HepG2 (cell line): ENCODE data around the gene ZMYND8. TPM values are rescaled to one million over a fixed set of nuclear protein-coding genes. Genes with fewer than 3 reads are reported as not detected.

ENCODE experiments used
- ERF ChIP-seq: IDR thresholded peaks from 2 replicates; pipeline ENCODE4 v1.6.1; 2018; ENCODE audit warnings: missing biosample characterization, missing genetic modification reagents
- GATA4 ChIP-seq: sonication (generic); IDR thresholded peaks from 2 replicates; pipeline ENCODE4 v1.6.1; 2016; ENCODE audit warnings: antibody characterized with exemption, low read depth, borderline replicate concordance
- HBP1 ChIP-seq: IDR thresholded peaks from 2 replicates; pipeline ENCODE4 v1.6.1; 2016; ENCODE audit warnings: low read depth, control low read depth
- HDAC6 ChIP-seq: fragments of 200-600 bp; sonication (generic); IDR thresholded peaks from 2 replicates; pipeline ENCODE4 v1.7.0; 2017; ENCODE audit warnings: mild to moderate bottlenecking, antibody characterized with exemption, low read length, low read depth
- HNF4A ChIP-seq: sonication (generic); formaldehyde crosslinking; IDR thresholded peaks from 2 replicates; pipeline ENCODE4 v1.4.0; 2020; ENCODE audit warnings: missing genetic modification reagents
- HNRNPH1 ChIP-seq: fragments of 200-400 bp; formaldehyde crosslinking; optimal IDR thresholded peaks from 2 replicates; pipeline ENCODE3; 2017; ENCODE audit warnings: mild to moderate bottlenecking, low read depth, low read length
- KDM4B ChIP-seq: sonication (generic); formaldehyde crosslinking; IDR thresholded peaks from 2 replicates; pipeline ENCODE4 v1.4.0; 2020; ENCODE audit warnings: missing genetic modification reagents
- MTERF4 ChIP-seq: sonication (generic); formaldehyde crosslinking; IDR thresholded peaks from 2 replicates; pipeline ENCODE4 v1.8.0; 2023; ENCODE audit warnings: mild to moderate bottlenecking, missing genetic modification reagents
- NR2F6 ChIP-seq, 2 experiments: IDR thresholded peaks; 2 replicates each; pipeline ENCODE4 v1.6.1; 2016; ENCODE audit warnings: antibody characterized with exemption in 1 of 2, mild to moderate bottlenecking in 1 of 2
- ZFY ChIP-seq: sonication (generic); formaldehyde crosslinking; IDR thresholded peaks from 2 replicates; pipeline ENCODE4 v1.4.0; 2020; ENCODE audit warnings: missing genetic modification reagents
- ZKSCAN8 ChIP-seq: IDR thresholded peaks from 2 replicates; pipeline ENCODE4 v1.6.1; 2016; ENCODE audit warnings: borderline replicate concordance, missing genetic modification reagents, missing compliant biosample characterization
- ZNF180 ChIP-seq: sonication (generic); formaldehyde crosslinking; IDR thresholded peaks from 2 replicates; pipeline ENCODE4 v1.4.0; 2020; ENCODE audit warnings: low read depth, missing genetic modification reagents, borderline replicate concordance
- ZNF20 ChIP-seq: sonication (generic); formaldehyde crosslinking; IDR thresholded peaks from 2 replicates; pipeline ENCODE4 v1.4.0; 2020; ENCODE audit warnings: mild to moderate bottlenecking, moderate library complexity, missing genetic modification reagents
- ZNF431 ChIP-seq: sonication (generic); formaldehyde crosslinking; IDR thresholded peaks from 2 replicates; pipeline ENCODE4 v1.9.0; 2022; ENCODE audit warnings: missing genetic modification reagents, low read depth, mild to moderate bottlenecking, borderline replicate concordance
- ZNF44 ChIP-seq: sonication (generic); formaldehyde crosslinking; IDR thresholded peaks from 2 replicates; pipeline ENCODE4 v1.5.1; 2020; ENCODE audit warnings: mild to moderate bottlenecking, missing genetic modification reagents
- ZNF776 ChIP-seq: sonication (generic); formaldehyde crosslinking; IDR thresholded peaks from 2 replicates; pipeline ENCODE4 v1.4.0; 2020; ENCODE audit warnings: mild to moderate bottlenecking, missing genetic modification reagents
- ZNF780A ChIP-seq: sonication (generic); formaldehyde crosslinking; IDR thresholded peaks from 2 replicates; pipeline ENCODE4 v1.8.0; 2022; ENCODE audit warnings: mild to moderate bottlenecking, missing genetic modification reagents, moderate library complexity
- ZNF781 ChIP-seq: sonication (generic); formaldehyde crosslinking; IDR thresholded peaks from 2 replicates; pipeline ENCODE4 v1.5.1; 2020; ENCODE audit warnings: borderline replicate concordance, mild to moderate bottlenecking, missing genetic modification reagents; ENCODE audit errors: not compliant biosample characterization
- ZNF788 ChIP-seq: sonication (generic); formaldehyde crosslinking; IDR thresholded peaks from 2 replicates; pipeline ENCODE4 v1.5.0; 2020; ENCODE audit warnings: mild to moderate bottlenecking, missing genetic modification reagents, borderline replicate concordance
- ZNF878 ChIP-seq: sonication (generic); formaldehyde crosslinking; IDR thresholded peaks from 2 replicates; pipeline ENCODE4 v1.8.1; 2023; ENCODE audit warnings: mild to moderate bottlenecking, missing genetic modification reagents, moderate library complexity
- polyA plus RNA-seq, 8 experiments: library from polyadenylated mRNA; depleted of rRNA in 3 of 8; stranded (reverse) in 7 of 8; unstranded in 1 of 8; fragments of >200 nt; fragmentation: Illumina TruSeq in 4 of 8; extraction: Trizol in 4 of 8; gene quantifications; 2 replicates each; pipeline versions ENCODE4 v1.2.1 to v1.2.3, GENCODE V29; 2011 to 2016; ENCODE audit warnings: low read depth in 4 of 8, missing spikeins in 1 of 8, mixed read lengths in 1 of 8; ENCODE audit not compliant: insufficient read depth in 1 of 8
- total RNA-seq, 5 experiments: library from RNA; depleted of rRNA; stranded (reverse); fragments of >200 nt; fragmentation: Illumina TruSeq; extraction: Trizol; gene quantifications; 2 replicates each; pipeline ENCODE4 v1.2.3, GENCODE V29; 2016; ENCODE audit warnings: low read depth in 1 of 5
- TF ChIP-seq, protein P1 (sequence below): sonication (generic); formaldehyde crosslinking; IDR thresholded peaks from 2 replicates; pipeline ENCODE4 v1.4.0; 2020; ENCODE audit warnings: missing genetic modification reagents; ENCODE audit errors: not compliant biosample characterization
- TF ChIP-seq, protein P2 (sequence below): sonication (generic); formaldehyde crosslinking; IDR thresholded peaks from 2 replicates; pipeline ENCODE4 v1.5.1; 2020; ENCODE audit warnings: mild to moderate bottlenecking, missing genetic modification reagents, moderate library complexity
- TF ChIP-seq, protein P3 (sequence below): sonication (generic); formaldehyde crosslinking; IDR thresholded peaks from 2 replicates; pipeline ENCODE4 v1.4.0; 2020; ENCODE audit warnings: mild to moderate bottlenecking, missing genetic modification reagents

ZMYND8 gene
- total and polyA plus RNA-seq, 2 of the 13 experiments (the other 11 are each of a cell fraction or from before 2014, with no cell fraction given) = 53.9 to 84.7 TPM

DNA sequence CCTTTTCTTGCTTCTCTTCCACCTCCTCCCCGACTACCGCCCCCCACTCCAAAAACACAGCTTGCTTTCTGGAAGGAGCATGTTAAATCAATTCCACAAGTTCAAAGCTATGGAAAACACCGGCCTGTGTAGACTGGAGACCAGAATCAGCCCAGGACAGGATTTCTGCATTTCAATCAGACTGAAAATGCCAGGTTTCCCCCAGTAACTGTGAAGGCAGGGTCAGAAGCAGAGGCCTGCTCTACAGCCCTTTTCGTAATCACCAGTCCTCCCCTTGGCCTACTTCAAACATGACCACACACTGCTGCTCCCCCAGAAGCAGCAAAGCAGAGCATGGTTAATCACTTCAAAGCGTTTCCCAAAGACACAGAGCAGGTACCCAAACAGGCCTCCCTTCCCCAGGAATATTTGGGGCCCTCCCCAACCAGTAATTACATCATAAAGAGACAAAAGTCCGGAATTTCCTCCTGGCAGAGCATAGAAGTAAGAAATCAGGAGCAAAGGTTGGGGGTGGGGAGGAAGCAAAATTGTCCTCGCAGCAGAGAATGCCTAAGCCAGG, 38.4 kb downstream of the ZMYND8 start (continued):
- peak; percentile 76 for TF ChIP-seq NR2F6 (IDR thresholded peaks at IDR 0.05)
- peak; percentile 86 for TF ChIP-seq NR2F6 (CRISPR knock-in tag; IDR thresholded peaks at IDR 0.05)
- peak; percentile 74; the same call in 1 of the 2 replicates for TF ChIP-seq ZKSCAN8 (CRISPR knock-in tag)
- TF ChIP-seq ZNF44 (CRISPR knock-in tag) = no peak
- TF ChIP-seq HNF4A (CRISPR knock-in tag) = peak; percentile 93
- TF ChIP-seq ERF = peak; percentile 93
- TF ChIP-seq HDAC6 = no peak
- peak; percentile 98 for TF ChIP-seq ZNF878 (CRISPR knock-in tag)
- peak; percentile 94 for TF ChIP-seq MTERF4 (CRISPR knock-in tag)
- no peak for TF ChIP-seq ZNF776
- no peak for TF ChIP-seq ZNF180 (CRISPR knock-in tag)
- TF ChIP-seq, protein P1, sequence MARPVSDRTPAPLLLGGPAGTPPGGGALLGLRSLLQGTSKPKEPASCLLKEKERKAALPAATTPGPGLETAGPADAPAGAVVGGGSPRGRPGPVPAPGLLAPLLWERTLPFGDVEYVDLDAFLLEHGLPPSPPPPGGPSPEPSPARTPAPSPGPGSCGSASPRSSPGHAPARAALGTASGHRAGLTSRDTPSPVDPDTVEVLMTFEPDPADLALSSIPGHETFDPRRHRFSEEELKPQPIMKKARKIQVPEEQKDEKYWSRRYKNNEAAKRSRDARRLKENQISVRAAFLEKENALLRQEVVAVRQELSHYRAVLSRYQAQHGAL (CRISPR knock-in tag) = no peak
- TF ChIP-seq ZNF781 = peak; percentile 78
- 0 out of 2 replicates have a peak, but pooled peaks have one; percentile 66 for TF ChIP-seq ZNF780A (CRISPR knock-in tag)
- peak; percentile 26; the same call in 1 of the 2 replicates for TF ChIP-seq HBP1 (CRISPR knock-in tag)
- TF ChIP-seq ZNF788 (CRISPR knock-in tag) = peak; percentile 64; the same call in 1 of the 2 replicates
- peak; percentile 71 for TF ChIP-seq ZFY
- TF ChIP-seq GATA4 = no peak
- TF ChIP-seq, protein P2, sequence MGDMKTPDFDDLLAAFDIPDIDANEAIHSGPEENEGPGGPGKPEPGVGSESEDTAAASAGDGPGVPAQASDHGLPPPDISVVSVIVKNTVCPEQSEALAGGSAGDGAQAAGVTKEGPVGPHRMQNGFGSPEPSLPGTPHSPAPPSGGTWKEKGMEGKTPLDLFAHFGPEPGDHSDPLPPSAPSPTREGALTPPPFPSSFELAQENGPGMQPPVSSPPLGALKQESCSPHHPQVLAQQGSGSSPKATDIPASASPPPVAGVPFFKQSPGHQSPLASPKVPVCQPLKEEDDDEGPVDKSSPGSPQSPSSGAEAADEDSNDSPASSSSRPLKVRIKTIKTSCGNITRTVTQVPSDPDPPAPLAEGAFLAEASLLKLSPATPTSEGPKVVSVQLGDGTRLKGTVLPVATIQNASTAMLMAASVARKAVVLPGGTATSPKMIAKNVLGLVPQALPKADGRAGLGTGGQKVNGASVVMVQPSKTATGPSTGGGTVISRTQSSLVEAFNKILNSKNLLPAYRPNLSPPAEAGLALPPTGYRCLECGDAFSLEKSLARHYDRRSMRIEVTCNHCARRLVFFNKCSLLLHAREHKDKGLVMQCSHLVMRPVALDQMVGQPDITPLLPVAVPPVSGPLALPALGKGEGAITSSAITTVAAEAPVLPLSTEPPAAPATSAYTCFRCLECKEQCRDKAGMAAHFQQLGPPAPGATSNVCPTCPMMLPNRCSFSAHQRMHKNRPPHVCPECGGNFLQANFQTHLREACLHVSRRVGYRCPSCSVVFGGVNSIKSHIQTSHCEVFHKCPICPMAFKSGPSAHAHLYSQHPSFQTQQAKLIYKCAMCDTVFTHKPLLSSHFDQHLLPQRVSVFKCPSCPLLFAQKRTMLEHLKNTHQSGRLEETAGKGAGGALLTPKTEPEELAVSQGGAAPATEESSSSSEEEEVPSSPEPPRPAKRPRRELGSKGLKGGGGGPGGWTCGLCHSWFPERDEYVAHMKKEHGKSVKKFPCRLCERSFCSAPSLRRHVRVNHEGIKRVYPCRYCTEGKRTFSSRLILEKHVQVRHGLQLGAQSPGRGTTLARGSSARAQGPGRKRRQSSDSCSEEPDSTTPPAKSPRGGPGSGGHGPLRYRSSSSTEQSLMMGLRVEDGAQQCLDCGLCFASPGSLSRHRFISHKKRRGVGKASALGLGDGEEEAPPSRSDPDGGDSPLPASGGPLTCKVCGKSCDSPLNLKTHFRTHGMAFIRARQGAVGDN (CRISPR knock-in tag) = no peak
- TF ChIP-seq HNRNPH1 = no peak
- peak; percentile 38; the same call in 1 of the 2 replicates for TF ChIP-seq ZNF431 (CRISPR knock-in tag)
- TF ChIP-seq, protein P3, sequence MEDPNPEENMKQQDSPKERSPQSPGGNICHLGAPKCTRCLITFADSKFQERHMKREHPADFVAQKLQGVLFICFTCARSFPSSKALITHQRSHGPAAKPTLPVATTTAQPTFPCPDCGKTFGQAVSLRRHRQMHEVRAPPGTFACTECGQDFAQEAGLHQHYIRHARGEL (CRISPR knock-in tag) = no peak
- peak; percentile 87 for TF ChIP-seq KDM4B (CRISPR knock-in tag)
- TF ChIP-seq ZNF20 = no peak
